Mesodermal cell (in vitro differentiated cells): ENCODE measurements around the gene KNCN. TPM values are rescaled to one million over a fixed set of nuclear protein-coding genes. Genes with fewer than 3 reads are reported as not detected.

Experiments
- H3K27ac ChIP-seq: 2 replicates; pipeline ENCODE4 v1.7.0; 2013; ENCODE audit warnings: mild to moderate bottlenecking, low read depth, low read length, moderate library complexity; ENCODE audit not compliant: severe bottlenecking
- H3K36me3 ChIP-seq: 2 replicates; pipeline ENCODE4 v1.7.1; 2013; ENCODE audit warnings: mild to moderate bottlenecking, low read length, moderate library complexity; ENCODE audit not compliant: control insufficient read depth, insufficient read depth
- H3K4me1 ChIP-seq: one replicate; pipeline ENCODE4 v1.7.1; 2013; ENCODE audit warnings: mild to moderate bottlenecking, low read length; ENCODE audit not compliant: insufficient read depth, control insufficient read depth, poor library complexity, severe bottlenecking
- H3K4me3 ChIP-seq: 2 replicates; pipeline ENCODE4 v1.7.0; 2013; ENCODE audit warnings: low read length, control low read depth, mild to moderate bottlenecking; ENCODE audit not compliant: insufficient read depth, poor library complexity, severe bottlenecking; ENCODE audit errors: extremely low read depth
- H3K9me3 ChIP-seq: 2 replicates; pipeline ENCODE4 v1.7.1; 2013; ENCODE audit warnings: mild to moderate bottlenecking, low read length, moderate library complexity; ENCODE audit not compliant: control insufficient read depth
- WGBS, 2 experiments: methylation state at CpG; one replicate each; pipeline ENCODE4 v1.1.5; 2013; ENCODE audit warnings: missing lambda C conversion rate in 2 of 2; ENCODE audit not compliant: insufficient coverage in 2 of 2; 5-methylcytosine and 5-hydroxymethylcytosine counted together
- polyA plus RNA-seq, 2 experiments: library from polyadenylated mRNA; stranded (reverse); fragments of 50-300 nt; gene quantifications; one replicate each; pipeline ENCODE4 v1.2.3, GENCODE V29; 2013

KNCN gene
- polyA plus RNA-seq (2013, experiment 1 of 2), result not detected
- polyA plus RNA-seq (2013, experiment 2 of 2), result not detected

DNA sequence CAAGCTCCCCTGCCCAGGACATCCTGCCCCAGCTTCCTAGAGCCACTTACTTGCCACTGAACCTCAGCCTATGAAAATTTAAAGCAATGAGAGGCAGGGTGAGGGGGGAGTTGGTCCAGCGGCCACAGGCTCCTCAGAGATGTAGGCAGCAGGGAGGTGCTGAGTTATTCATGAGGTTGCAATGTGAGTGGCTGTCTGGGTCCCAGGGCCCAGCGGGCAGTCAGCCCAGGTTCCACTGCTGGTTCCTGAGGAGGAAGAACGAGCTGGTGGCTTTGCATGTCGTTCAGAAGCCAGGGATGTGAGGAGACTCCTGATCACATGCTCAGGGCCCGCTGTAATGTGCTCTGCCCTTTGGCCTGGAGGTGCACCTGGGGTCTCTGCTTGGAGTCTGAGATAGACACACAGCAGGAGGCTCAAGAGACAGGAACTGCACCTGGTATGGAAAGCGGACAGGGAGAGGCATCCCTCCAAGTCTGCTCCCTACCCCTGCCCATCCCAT is at the start of gene KNCN:
KNCN (minus strand) TSS at position 51 of the 499 bp plus-strand sequence. CDS start 432 bp downstream, outside the sequence.
- Histone ChIP-seq H3K27ac (no peak within 1 kb of the TSS), H3K4me1 (no peaks in the 10 kb centered on the region), H3K36me3 (no peaks in the 10 kb centered on the region), H3K9me3 (no peaks in the 10 kb centered on the region), H3K4me3 (no peak within 1 kb of the TSS)
- WGBS, 2 experiments, result 76 to 78% methylated on average over 4 to 5 of the region's 6 CpGs

- Histone ChIP-seq H3K27ac (no peak overlapping the region), H3K4me3 (no peak overlapping the region), H3K36me3 (peaks cover under 1% of the 10 kb centered on the region), H3K9me3 (no peaks in the 10 kb centered on the region), H3K4me1 (no peaks in the 10 kb centered on the region)
- WGBS, 2 experiments, result 88 to 89% methylated on average over 7 to 8 of the region's 9 CpGs
These were observed 47.9 kb upstream of the KNCN start for GRCh38 chr1:46599059-46599970.

- Histone ChIP-seq H3K9me3 (no peaks in the 10 kb centered on the region), H3K27ac (no peak overlapping the region), H3K36me3 (peaks cover 25% of the 10 kb centered on the region), H3K4me3 (no peak overlapping the region), H3K4me1 (no peaks in the 10 kb centered on the region)
- 100% methylated on average over 1 of the region's 3 CpGs for WGBS, 2 experiments
These were observed 45.4 kb upstream of the KNCN start for GRCh38 chr1:46596846-46597245.

DNA sequence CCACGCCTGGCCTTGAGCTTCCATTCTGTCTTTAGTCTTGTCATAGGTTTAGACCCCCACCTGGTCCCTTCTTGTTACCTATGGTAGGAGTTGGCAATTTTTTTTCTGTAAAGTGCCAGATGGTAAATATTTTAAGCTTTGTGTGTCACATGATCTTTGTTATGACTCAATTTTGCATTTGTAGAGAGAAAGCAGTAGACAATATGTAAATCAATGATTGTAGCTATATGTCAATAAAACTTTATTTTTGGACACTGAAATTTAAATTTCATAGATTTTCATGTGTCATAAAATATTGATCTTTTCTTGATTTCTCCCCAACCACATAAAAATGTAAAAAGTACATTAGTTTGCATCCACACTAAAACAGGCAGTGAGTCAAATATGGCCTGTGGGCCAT is 44.6 kb upstream of the KNCN start:
- no peaks in the 10 kb centered on the region for H3K4me1 ChIP-seq
- WGBS, 2 experiments, result 100% methylated on average over 1 of the region's 1 CpG; no CpG with 5 or more reads in 1 of the 2 experiments
- H3K9me3 ChIP-seq, result no peaks in the 10 kb centered on the region
- H3K36me3 ChIP-seq, result peaks cover 33% of the 10 kb centered on the region
- H3K27ac ChIP-seq, result no peak overlapping the region
- no peak overlapping the region for H3K4me3 ChIP-seq

DNA sequence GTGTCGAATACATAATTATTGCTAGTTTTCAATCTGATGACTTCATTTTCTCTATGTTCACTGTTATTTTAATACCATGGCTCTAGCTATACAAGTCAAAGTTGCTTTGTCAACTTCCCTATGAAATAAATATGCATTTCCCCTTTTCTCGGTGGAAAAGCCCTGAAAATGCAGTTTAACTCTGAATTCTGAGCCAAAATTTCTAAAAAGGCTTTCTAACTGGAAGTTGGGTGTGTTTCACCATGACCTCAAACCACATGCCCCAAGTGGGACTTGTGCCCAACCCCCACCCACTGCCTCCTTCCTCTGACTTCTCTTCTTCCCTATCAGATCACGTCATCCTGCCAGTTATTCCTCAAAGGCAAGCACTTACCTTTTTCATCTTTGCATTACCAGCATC is 43.7 kb upstream of the KNCN start:
- Histone ChIP-seq H3K4me3 (no peak overlapping the region), H3K27ac (no peak overlapping the region), H3K4me1 (no peaks in the 10 kb centered on the region)

DNA sequence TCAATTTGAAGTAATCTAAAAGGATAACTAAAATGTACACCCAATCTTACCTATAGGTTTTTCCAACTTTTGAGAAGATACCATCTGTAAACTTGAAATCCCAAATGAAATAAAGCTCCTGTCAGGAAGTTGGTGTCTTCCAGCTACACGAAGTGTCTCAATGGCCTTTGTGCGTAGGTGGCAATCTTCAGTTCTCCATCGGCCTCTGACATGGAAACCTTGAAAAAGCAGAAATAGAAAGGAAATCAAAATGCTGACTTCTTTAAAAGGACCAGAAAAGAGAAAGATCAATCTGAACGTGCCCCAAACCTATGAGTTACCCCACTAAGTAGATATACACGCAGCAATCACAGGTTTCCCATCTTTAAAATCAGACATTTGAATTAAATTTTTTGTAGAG is 42.6 kb upstream of the KNCN start:
- Histone ChIP-seq H3K36me3 (peaks cover 52% of the 10 kb centered on the region), H3K4me1 (no peaks in the 10 kb centered on the region), H3K9me3 (no peaks in the 10 kb centered on the region), H3K27ac (no peak overlapping the region), H3K4me3 (no peak overlapping the region)
- WGBS, 2 experiments, result 100% methylated on average over 3 to 4 of the region's 5 CpGs

More for the DNA sequence above, 43.7 kb upstream of the KNCN start:
- WGBS, 2 experiments, result 92% methylated on average over 2 of the region's 3 CpGs
- peaks cover 41% of the 10 kb centered on the region for H3K36me3 ChIP-seq
- H3K9me3 ChIP-seq, result no peaks in the 10 kb centered on the region

GRCh38 chr1:46592823-46593222 is 41.4 kb upstream of the KNCN start:
- Histone ChIP-seq H3K4me1 (no peaks in the 10 kb centered on the region), H3K36me3 (peaks cover 56% of the 10 kb centered on the region), H3K4me3 (no peak overlapping the region), H3K27ac (no peak overlapping the region), H3K9me3 (no peaks in the 10 kb centered on the region)
- 83 to 91% methylated on average over 2 to 4 of the region's 4 CpGs for WGBS, 2 experiments

DNA sequence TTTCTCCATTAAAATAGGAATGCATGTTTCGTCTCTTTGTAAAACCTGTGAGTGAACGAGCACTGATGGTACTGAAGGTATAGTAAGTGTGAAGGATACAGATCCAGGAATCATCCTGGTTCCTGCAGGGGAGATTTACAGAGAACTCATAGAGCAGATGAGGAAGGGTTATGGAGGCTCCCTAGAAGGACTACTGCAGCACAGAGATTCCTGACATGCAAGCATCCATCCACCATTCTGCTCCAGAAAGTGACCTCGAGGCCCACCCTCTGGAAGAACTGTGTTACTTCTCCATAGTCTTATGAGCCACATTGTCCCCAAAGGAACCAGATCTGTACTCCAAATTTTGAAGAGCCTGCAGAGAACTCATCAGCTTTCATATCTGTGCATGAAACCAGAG is 38.1 kb upstream of the KNCN start:
- H3K4me3 ChIP-seq, result no peak overlapping the region
- 91 to 100% methylated on average over 3 of the region's 3 CpGs for WGBS, 2 experiments
- no peak overlapping the region for H3K27ac ChIP-seq
- no peaks in the 10 kb centered on the region for H3K4me1 ChIP-seq
- H3K9me3 ChIP-seq, result no peaks in the 10 kb centered on the region
- peaks cover 76% of the 10 kb centered on the region for H3K36me3 ChIP-seq

DNA sequence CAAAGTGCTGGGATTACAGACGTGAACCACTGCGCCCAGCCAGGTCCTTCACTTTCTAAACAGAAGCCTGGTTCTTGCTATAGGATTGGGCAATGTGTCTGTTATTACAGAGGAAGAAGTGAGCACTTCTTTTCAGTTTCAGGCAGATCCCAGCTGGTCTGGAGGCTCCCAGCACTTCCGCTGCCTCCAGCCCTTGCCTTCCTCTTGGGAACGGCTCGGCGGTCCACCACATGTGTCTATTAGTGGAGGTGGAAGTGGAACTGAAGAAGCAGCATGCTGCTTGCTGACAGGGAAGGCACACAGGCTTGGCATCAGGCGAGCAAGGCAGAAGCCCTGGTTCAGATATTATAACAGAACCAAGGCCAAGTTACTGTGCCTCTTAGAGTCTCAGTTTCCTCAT is 35.6 kb upstream of the KNCN start:
- Histone ChIP-seq H3K9me3 (no peaks in the 10 kb centered on the region), H3K36me3 (peaks cover 76% of the 10 kb centered on the region), H3K27ac (no peak overlapping the region), H3K4me3 (no peak overlapping the region), H3K4me1 (no peaks in the 10 kb centered on the region)
- 93 to 100% methylated on average over 7 of the region's 7 CpGs for WGBS, 2 experiments

- 88 to 95% methylated on average over 8 to 9 of the region's 12 CpGs for WGBS, 2 experiments
- Histone ChIP-seq H3K9me3 (no peaks in the 10 kb centered on the region), H3K27ac (no peak overlapping the region), H3K4me1 (no peaks in the 10 kb centered on the region), H3K4me3 (no peak overlapping the region), H3K36me3 (peaks cover 70% of the 10 kb centered on the region)
These were observed 34.0 kb upstream of the KNCN start for GRCh38 chr1:46585312-46585938.
